Ishikawa (cell line): ENCODE data around the gene ELF3.

Experiments used
- CEBPB ChIP-seq: IDR thresholded peaks from 2 replicates; pipeline ENCODE4 v1.6.1; 2012
- CREB1 ChIP-seq: IDR thresholded peaks from 2 replicates; pipeline ENCODE4 v1.6.1; 2012; ENCODE audit warnings: low read depth
- EGR1 ChIP-seq: IDR thresholded peaks from 2 replicates; pipeline ENCODE4 v1.6.1; 2012
- EP300 ChIP-seq: IDR thresholded peaks from 2 replicates; pipeline ENCODE4 v1.6.1; 2012; ENCODE audit warnings: borderline replicate concordance
- FOXM1 ChIP-seq: IDR thresholded peaks from 2 replicates; pipeline ENCODE4 v1.6.1; 2012; ENCODE audit warnings: low read depth, borderline replicate concordance
- MAX ChIP-seq: IDR thresholded peaks from 2 replicates; pipeline ENCODE4 v1.6.1; 2012
- NFIC ChIP-seq: IDR thresholded peaks from 2 replicates; pipeline ENCODE4 v1.6.1; 2012
- RAD21 ChIP-seq: IDR thresholded peaks from 2 replicates; pipeline ENCODE4 v1.6.1; 2012; ENCODE audit warnings: low read depth
- REST ChIP-seq: IDR thresholded peaks from 2 replicates; pipeline ENCODE4 v1.6.1; 2012; ENCODE audit warnings: low read depth, mild to moderate bottlenecking
- TAF1 ChIP-seq: IDR thresholded peaks from 2 replicates; pipeline ENCODE4 v1.6.1; 2012; ENCODE audit warnings: low read depth, mild to moderate bottlenecking
- TCF12 ChIP-seq: IDR thresholded peaks from 2 replicates; pipeline ENCODE4 v1.6.1; 2012; ENCODE audit warnings: low read depth
- TEAD4 ChIP-seq: IDR thresholded peaks from 2 replicates; pipeline ENCODE4 v1.6.1; 2012
- USF1 ChIP-seq: IDR thresholded peaks from 2 replicates; pipeline ENCODE4 v1.6.1; 2012
- YY1 ChIP-seq: IDR thresholded peaks from 2 replicates; pipeline ENCODE4 v1.6.1; 2012; ENCODE audit warnings: low read depth
- ZBTB7A ChIP-seq: IDR thresholded peaks from 2 replicates; pipeline ENCODE4 v1.6.1; 2012; ENCODE audit warnings: low read depth

ELF3 gene

GRCh38 chr1:202031796-202032195 lies 21.4 kb downstream of the ELF3 start:
- TF ChIP-seq EGR1 (no peak), FOXM1 (no peak), YY1 (no peak), CREB1 (no peak), EP300 (no peak), TCF12 (no peak), MAX (no peak), ZBTB7A (no peak), CEBPB (no peak), TEAD4 (no peak), USF1 (no peak), REST (no peak), TAF1 (no peak), RAD21 (no peak), NFIC (no peak)

- no peak for TF ChIP-seq EGR1
- no peak for TF ChIP-seq RAD21
- TF ChIP-seq EP300 = no peak
- no peak for TF ChIP-seq CEBPB
- TF ChIP-seq TEAD4 = no peak
- TF ChIP-seq TCF12 = no peak
These were observed 23.8 kb downstream of the ELF3 start for GRCh38 chr1:202034149-202034682.

DNA sequence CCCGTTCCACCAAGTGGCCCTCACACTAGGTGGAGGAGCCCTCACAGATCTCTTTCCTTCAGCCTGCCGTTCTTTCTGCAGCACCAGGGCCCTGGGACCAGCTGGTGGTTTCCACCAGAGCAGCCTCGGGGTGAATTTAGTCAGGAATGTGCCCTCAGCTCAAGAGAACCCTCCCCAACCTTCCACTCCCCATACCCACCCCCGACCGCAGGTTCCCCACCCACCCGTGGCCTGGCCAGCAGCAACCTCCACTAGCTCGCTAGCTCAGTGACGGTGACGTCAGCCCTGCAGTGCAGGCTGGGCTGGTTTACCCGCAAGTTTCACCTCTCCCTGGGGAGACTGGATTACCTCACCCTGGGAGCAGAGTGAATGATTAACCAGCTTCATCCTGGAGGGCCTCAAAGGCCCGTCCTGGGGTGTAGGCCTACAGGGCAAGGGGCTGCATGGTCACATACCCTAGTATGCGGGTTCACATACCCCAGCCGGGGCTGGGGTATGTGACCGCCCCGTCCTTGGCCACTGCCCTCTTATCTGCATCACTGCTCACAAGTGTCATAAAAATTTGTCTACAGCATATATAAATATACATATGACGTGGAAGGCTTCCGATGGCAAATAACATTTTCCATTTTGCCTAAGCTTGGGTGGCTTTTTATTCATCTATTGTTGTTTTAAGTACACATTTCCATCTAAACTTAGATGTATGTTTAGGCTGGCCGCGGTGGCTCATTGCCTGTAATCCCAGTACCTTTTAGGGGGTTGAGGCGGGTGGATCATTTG lies 24.5 kb downstream of the ELF3 start:
- peak; percentile 35; the same call in 1 of the 2 replicates for TF ChIP-seq EGR1
- no peak for TF ChIP-seq CREB1
- TF ChIP-seq MAX = peak; percentile 57; the same call in 1 of the 2 replicates
- TF ChIP-seq TAF1 = no peak
- peak; percentile 89 for TF ChIP-seq TEAD4
- peak; percentile 43; the same call in 1 of the 2 replicates for TF ChIP-seq YY1
- 0 out of 2 replicates have a peak, but pooled peaks have one; percentile 25 for TF ChIP-seq USF1
- TF ChIP-seq FOXM1 = peak; percentile 78; the same call in 1 of the 2 replicates
- TF ChIP-seq TCF12 = peak; percentile 94
- no peak for TF ChIP-seq ZBTB7A
- TF ChIP-seq NFIC = peak; percentile 87
- peak; percentile 92 for TF ChIP-seq EP300
- TF ChIP-seq REST = no peak
- peak; percentile 87 for TF ChIP-seq CEBPB
- peak; percentile 28; the same call in 1 of the 2 replicates for TF ChIP-seq RAD21

GRCh38 chr1:202036595-202037387 lies 26.4 kb downstream of the ELF3 start:
- TF ChIP-seq FOXM1 (no peak), CEBPB (no peak), YY1 (no peak), EP300 (no peak), MAX (no peak), TEAD4 (no peak), CREB1 (no peak), TAF1 (no peak), USF1 (no peak), TCF12 (no peak), RAD21 (no peak), NFIC (no peak), REST (no peak), ZBTB7A (no peak)
